ENCODE results near the gene KLHL6.

Gene KLHL6

DNA sequence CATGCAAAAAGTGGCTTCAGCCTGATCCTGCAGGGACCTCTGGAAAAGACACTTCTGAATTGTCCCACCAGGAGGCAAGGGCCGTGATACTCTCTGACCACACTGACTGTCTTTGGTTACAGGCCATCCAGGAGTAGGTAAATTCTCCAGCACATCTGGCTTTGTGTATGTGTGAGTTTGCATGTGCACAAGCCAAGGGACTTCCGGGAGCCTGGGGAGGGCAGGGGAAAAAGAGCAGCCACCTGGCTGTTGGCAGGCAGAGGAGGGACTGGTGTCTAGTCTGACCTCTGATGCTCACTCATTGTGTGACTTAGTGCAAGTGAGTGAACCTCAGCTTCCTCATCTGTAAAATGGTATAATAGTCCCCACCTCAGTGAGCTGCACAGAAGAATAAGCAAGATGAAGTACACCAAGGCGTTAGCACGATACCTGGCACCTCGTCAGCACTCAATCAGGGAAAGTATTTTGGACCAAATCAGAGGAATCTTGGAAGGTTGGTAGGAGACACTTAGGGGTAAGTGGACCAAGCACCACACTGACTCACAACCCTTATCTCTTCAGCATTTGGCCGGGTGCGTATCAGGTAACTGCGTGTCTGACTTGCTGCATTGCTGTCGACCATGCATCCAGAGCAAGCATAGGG, 19.1 kb downstream of the KLHL6 start:
- H3K27ac ChIP-seq (ENCODE audit: low read depth, low read length), result peak overlapping the region; percentile 95
- TF ChIP-seq, protein P1, sequence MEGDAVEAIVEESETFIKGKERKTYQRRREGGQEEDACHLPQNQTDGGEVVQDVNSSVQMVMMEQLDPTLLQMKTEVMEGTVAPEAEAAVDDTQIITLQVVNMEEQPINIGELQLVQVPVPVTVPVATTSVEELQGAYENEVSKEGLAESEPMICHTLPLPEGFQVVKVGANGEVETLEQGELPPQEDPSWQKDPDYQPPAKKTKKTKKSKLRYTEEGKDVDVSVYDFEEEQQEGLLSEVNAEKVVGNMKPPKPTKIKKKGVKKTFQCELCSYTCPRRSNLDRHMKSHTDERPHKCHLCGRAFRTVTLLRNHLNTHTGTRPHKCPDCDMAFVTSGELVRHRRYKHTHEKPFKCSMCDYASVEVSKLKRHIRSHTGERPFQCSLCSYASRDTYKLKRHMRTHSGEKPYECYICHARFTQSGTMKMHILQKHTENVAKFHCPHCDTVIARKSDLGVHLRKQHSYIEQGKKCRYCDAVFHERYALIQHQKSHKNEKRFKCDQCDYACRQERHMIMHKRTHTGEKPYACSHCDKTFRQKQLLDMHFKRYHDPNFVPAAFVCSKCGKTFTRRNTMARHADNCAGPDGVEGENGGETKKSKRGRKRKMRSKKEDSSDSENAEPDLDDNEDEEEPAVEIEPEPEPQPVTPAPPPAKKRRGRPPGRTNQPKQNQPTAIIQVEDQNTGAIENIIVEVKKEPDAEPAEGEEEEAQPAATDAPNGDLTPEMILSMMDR (IDR thresholded peaks at IDR 0.05; ENCODE audit: insufficient read depth, low read length, poor library complexity, severe bottlenecking), result no peak
- TF ChIP-seq EZH2phosphoT487 (conservative IDR thresholded peaks at IDR 0.05; ENCODE audit: low read length), result no peak
- peaks cover 57% of the 10 kb centered on the region for H3F3A ChIP-seq (ENCODE audit: insufficient read depth)
- no peaks in the 10 kb centered on the region for H3K27me3 ChIP-seq (ENCODE audit: low read length)
- H3K9ac ChIP-seq (ENCODE audit: low read length), result peak overlapping the region; percentile 62
- H4K20me1 ChIP-seq (ENCODE audit: low read depth, low read length), result no peaks in the 10 kb centered on the region
- no peaks in the 10 kb centered on the region for H3K9me3 ChIP-seq (ENCODE audit: insufficient read depth, low read length)
- H3K4me2 ChIP-seq (ENCODE audit: low read depth, low read length, poor library complexity, severe bottlenecking), result peak overlapping the region; percentile 74
- 0 out of 2 replicates have a peak, but pooled peaks cover 3% of the 10 kb centered on the region for H3K36me3 ChIP-seq (ENCODE audit: low read length)
- peak overlapping the region; percentile 39 for H3K4me3 ChIP-seq (ENCODE audit: insufficient read depth, low read length, poor library complexity, severe bottlenecking)
- no peaks in the 10 kb centered on the region for H3K9me2 ChIP-seq (replicated peaks; ENCODE audit: insufficient read depth, low read length)
- H2AFZ ChIP-seq (ENCODE audit: low read depth, low read length, severe bottlenecking), result no peak overlapping the region
- peaks cover 95% of the 10 kb centered on the region for H3K79me2 ChIP-seq (ENCODE audit: insufficient read depth, low read length)

DNA sequence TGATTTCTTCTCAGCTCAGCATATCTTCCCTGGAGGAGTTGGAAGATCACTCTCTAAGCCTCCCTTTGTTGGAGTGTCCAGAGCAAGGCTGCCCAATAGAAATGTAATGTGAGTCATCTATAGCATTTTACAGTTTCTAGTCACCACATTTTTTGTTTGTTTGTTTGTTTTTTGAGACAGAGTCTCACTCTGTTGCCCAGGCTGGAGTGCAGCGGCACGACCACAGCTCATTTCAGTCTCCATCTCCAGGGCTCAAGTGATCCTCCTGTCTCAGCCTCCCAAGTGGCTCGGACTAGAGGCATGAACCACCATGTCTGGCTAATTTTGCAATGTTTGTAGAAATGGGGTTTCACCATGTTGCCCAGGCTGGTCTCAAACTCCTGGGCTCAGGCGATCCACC, 21.3 kb downstream of the KLHL6 start:
- peak overlapping the region; percentile 7; the same call in 1 of the 2 replicates for H3K9ac ChIP-seq (ENCODE audit: low read length)
- peaks cover 9% of the 10 kb centered on the region for H3K36me3 ChIP-seq (ENCODE audit: low read length)
- H3K27me3 ChIP-seq (ENCODE audit: low read length), result no peaks in the 10 kb centered on the region
- H3K9me2 ChIP-seq (replicated peaks; ENCODE audit: insufficient read depth, low read length), result no peaks in the 10 kb centered on the region
- peak overlapping the region; percentile 20 for H3K4me2 ChIP-seq (ENCODE audit: low read depth, low read length, poor library complexity, severe bottlenecking)
- no peak for TF ChIP-seq EZH2phosphoT487 (conservative IDR thresholded peaks at IDR 0.05; ENCODE audit: low read length)
- TF ChIP-seq, protein P1 (IDR thresholded peaks at IDR 0.05; ENCODE audit: insufficient read depth, low read length, poor library complexity, severe bottlenecking), result no peak
- H3K79me2 ChIP-seq (ENCODE audit: insufficient read depth, low read length), result peaks cover 95% of the 10 kb centered on the region
- no peaks in the 10 kb centered on the region for H3K9me3 ChIP-seq (ENCODE audit: insufficient read depth, low read length)
- no peaks in the 10 kb centered on the region for H4K20me1 ChIP-seq (ENCODE audit: low read depth, low read length)
- peaks cover 46% of the 10 kb centered on the region for H3F3A ChIP-seq (ENCODE audit: insufficient read depth)
- no peak overlapping the region for H3K4me3 ChIP-seq (ENCODE audit: insufficient read depth, low read length, poor library complexity, severe bottlenecking)
- no peak overlapping the region for H2AFZ ChIP-seq (ENCODE audit: low read depth, low read length, severe bottlenecking)
- peak overlapping the region; percentile 66 for H3K27ac ChIP-seq (ENCODE audit: low read depth, low read length)

DNA sequence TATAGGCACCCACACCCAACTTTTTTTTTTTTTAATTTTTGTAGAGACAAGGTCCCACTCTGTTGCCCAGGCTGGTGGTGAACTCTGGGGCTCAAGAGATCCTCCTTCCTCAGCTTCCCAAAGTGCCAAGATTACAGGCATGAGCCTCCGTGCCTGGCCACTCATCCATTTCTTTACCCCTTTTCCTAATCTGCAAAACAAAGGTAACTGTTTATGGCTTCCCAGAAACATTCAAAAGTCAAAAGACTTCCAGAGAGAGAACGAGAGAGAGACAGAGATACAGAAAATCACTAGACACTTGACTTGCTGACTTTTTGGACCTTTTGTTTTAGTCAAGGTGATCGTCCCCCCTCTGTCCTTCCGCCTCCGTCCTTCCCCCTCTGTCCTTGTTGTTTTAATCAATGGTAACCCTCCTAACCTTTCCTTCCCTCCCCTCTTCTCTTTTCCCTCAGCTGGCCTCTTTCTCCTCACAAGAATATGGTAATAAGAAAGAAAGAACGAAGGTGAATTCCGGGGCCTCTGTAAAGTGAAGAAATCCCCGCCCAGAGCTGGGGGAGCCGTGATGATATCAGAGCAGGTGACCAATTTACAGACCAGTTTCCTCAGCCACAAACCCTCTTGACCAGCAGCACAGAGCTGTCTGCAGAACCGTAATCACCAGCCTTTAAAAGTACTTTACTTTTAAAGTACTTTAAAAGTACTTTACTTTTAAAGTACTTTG, 21.9 kb downstream of the KLHL6 start:
- H4K20me1 ChIP-seq (ENCODE audit: low read depth, low read length), result no peaks in the 10 kb centered on the region
- H3K79me2 ChIP-seq (ENCODE audit: insufficient read depth, low read length), result peaks cover 95% of the 10 kb centered on the region
- TF ChIP-seq, protein P1 (IDR thresholded peaks at IDR 0.05; ENCODE audit: insufficient read depth, low read length, poor library complexity, severe bottlenecking), result no peak
- TF ChIP-seq EZH2phosphoT487 (conservative IDR thresholded peaks at IDR 0.05; ENCODE audit: low read length), result no peak
- no peak overlapping the region for H3K4me3 ChIP-seq (ENCODE audit: insufficient read depth, low read length, poor library complexity, severe bottlenecking)
- H3K9me3 ChIP-seq (ENCODE audit: insufficient read depth, low read length), result no peaks in the 10 kb centered on the region
- H3K9ac ChIP-seq (ENCODE audit: low read length), result 0 out of 2 replicates have a peak overlapping the region, but pooled peaks have one; percentile 7
- H3K4me2 ChIP-seq (ENCODE audit: low read depth, low read length, poor library complexity, severe bottlenecking), result peak overlapping the region; percentile 20
- H2AFZ ChIP-seq (ENCODE audit: low read depth, low read length, severe bottlenecking), result no peak overlapping the region
- H3K27ac ChIP-seq (ENCODE audit: low read depth, low read length), result peak overlapping the region; percentile 66
- peaks cover 13% of the 10 kb centered on the region for H3K36me3 ChIP-seq (ENCODE audit: low read length)
- no peaks in the 10 kb centered on the region for H3K9me2 ChIP-seq (replicated peaks; ENCODE audit: insufficient read depth, low read length)
- no peaks in the 10 kb centered on the region for H3K27me3 ChIP-seq (ENCODE audit: low read length)
- H3F3A ChIP-seq (ENCODE audit: insufficient read depth), result peaks cover 40% of the 10 kb centered on the region

All from SU-DHL-6 (cell line).